Choroid plexus epithelial cell (primary cell): Measurements from ENCODE around the gene TYMP.
A peak's percentile ranks its signal among the peaks of the same experiment; 100 is the strongest.

Experiments used
- DNase-seq: peaks from one replicate; pipeline ENCODE4 v3.0.0-alpha.2; 2010; ENCODE audit warnings: low read depth
- H3K4me3 ChIP-seq: 2 replicates; pipeline ENCODE4 v1.5.1; 2011; ENCODE audit warnings: low read depth, mild to moderate bottlenecking, control low read depth, low read length, moderate library complexity
- CTCF ChIP-seq: conservative IDR thresholded peaks from 2 replicates; pipeline ENCODE4 v1.5.1; 2011; ENCODE audit warnings: low read depth, mild to moderate bottlenecking, control low read depth, inconsistent platforms, low read length, moderate library complexity

The TYMP gene

DNA sequence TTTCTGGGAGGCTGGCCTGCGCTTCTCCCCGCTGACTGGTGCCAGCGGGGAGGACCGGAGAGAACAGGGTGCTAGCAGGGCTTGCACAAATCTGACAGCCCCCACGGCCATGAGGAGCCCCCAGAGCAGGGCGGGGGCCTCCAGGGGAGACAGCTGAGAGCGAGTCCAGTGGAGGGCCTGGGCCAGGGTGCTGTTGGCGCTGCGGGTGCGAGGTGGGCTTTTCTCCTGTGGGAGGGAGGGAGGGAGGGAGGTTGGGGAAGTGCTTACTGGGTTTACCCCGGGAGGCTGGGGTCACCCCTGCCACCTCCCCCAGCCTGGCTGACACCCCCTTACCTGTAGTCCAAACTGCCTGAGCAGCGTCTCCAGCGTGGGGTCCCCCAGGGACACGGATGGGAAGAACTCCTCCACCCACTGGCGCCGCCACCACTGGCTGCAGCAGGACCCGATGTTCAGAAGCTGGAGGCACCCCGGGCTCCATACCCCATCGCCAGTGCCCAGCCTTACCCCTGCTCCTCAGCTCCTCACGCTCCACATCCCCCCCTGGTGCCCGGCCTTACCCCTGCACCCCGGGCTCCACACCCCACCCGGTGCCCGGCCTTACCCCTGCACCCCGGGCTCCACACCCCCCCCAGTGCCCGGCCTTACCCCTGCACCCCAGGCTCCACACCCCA is 26.2 kb downstream of the TYMP start:
- no peak for DNase-seq
- no peak for TF ChIP-seq CTCF
- no peak overlapping the region for H3K4me3 ChIP-seq

- H3K4me3 ChIP-seq, result no peak overlapping the region
- DNase-seq, result no peak
- no peak for TF ChIP-seq CTCF
These were observed 27.0 kb downstream of the TYMP start for GRCh38 chr22:50502628-50503474.

DNA sequence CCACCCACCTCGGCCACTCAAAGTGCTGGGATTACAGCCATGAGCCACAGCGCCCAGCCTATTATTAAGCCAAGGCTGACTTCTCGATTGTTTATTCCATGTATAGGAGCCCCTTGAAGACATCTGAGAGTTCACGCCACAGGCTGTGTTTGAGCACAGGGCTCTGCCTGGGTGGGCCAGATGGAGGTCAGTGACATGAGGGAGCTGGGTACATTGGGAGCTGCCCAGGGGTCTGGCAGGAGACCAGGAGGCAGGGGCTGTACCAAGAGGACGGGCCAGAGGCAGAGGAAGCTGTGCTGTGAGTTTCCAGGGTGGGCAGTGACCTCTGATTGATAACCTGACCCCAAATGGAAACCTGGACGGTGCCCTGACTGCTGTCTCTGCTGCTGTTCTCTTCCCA is 27.7 kb downstream of the TYMP start:
- TF ChIP-seq CTCF, result no peak
- DNase-seq, result no peak
- no peak overlapping the region for H3K4me3 ChIP-seq

GRCh38 chr22:50500452-50500851 is 29.4 kb downstream of the TYMP start:
- DNase-seq, result no peak
- no peak overlapping the region for H3K4me3 ChIP-seq
- TF ChIP-seq CTCF, result no peak

- DNase-seq, result peak; percentile 74
- TF ChIP-seq CTCF, result peak; percentile 90
- H3K4me3 ChIP-seq, result no peak overlapping the region
These were observed 31.4 kb downstream of the TYMP start for GRCh38 chr22:50498322-50498890.

GRCh38 chr22:50497093-50497492 is 32.7 kb downstream of the TYMP start:
- no peak overlapping the region for H3K4me3 ChIP-seq
- no peak for TF ChIP-seq CTCF

More at GRCh38 chr22:50497093-50497492, 32.7 kb downstream of the TYMP start:
- no peak for DNase-seq
